ENCODE data around the gene MAK.
"Not testable (repeated sequence)": the region's sequence is repeated elsewhere in the genome, so short reads cannot be mapped to it uniquely, and the experiment has no call there.

DNA sequence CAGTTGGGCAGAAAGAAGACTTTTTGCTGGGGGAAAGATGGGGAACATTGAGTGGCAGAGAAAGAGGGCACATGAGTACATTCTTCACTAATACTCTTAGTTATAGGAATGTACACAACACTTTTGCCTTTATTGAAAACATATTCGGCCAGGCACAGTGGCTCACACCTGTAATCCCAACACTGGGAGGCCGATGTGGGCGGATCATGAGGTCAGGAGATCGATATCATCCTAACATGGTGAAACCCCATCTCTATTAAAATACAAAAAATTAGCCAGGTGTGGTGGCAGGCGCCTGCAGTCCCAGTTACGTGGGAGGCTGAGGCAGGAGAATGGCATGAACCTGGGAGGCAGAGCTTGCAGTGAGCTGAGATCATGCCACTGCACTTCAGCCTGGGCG is 24.7 kb upstream of the MAK start:
- TF ChIP-seq, protein P1, sequence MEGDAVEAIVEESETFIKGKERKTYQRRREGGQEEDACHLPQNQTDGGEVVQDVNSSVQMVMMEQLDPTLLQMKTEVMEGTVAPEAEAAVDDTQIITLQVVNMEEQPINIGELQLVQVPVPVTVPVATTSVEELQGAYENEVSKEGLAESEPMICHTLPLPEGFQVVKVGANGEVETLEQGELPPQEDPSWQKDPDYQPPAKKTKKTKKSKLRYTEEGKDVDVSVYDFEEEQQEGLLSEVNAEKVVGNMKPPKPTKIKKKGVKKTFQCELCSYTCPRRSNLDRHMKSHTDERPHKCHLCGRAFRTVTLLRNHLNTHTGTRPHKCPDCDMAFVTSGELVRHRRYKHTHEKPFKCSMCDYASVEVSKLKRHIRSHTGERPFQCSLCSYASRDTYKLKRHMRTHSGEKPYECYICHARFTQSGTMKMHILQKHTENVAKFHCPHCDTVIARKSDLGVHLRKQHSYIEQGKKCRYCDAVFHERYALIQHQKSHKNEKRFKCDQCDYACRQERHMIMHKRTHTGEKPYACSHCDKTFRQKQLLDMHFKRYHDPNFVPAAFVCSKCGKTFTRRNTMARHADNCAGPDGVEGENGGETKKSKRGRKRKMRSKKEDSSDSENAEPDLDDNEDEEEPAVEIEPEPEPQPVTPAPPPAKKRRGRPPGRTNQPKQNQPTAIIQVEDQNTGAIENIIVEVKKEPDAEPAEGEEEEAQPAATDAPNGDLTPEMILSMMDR (IDR thresholded peaks at IDR 0.05): not testable (repeated sequence)
- TF ChIP-seq POLR2A (IDR thresholded peaks at IDR 0.05): not testable (repeated sequence)
